ENCODE data around the gene KLF11. TPM values are rescaled to one million over a fixed set of nuclear protein-coding genes. Genes with fewer than 3 reads are reported as not detected.

The KLF11 gene
- total RNA-seq, 6 donors from 2014 or later, result 14.3 to 38.7 (median 23.4) TPM

- Histone ChIP-seq H3K36me3 (peaks cover 0 to 19% (median 0%) of the 10 kb centered on the region in 4 donors), H3K27ac (no peak overlapping the region), H3K4me1 (peaks cover 0 to 7% (median 0%) of the 10 kb centered on the region in 4 donors), H3K9me3 (no peaks in the 10 kb centered on the region), H3K4me3 (no peak overlapping the region), H3K27me3 (no peaks in the 10 kb centered on the region)
- ATAC-seq (ENCODE audit: low FRiP score in 2 of 2) (no peak), DNase-seq (peak; percentile 18 to 55)
- TF ChIP-seq POLR2AphosphoS5 (IDR thresholded peaks at IDR 0.05) (no peak), POLR2A (IDR thresholded peaks at IDR 0.05) (no peak), EP300 (IDR thresholded peaks at IDR 0.05) (no peak)
- TF ChIP-seq, protein P1, sequence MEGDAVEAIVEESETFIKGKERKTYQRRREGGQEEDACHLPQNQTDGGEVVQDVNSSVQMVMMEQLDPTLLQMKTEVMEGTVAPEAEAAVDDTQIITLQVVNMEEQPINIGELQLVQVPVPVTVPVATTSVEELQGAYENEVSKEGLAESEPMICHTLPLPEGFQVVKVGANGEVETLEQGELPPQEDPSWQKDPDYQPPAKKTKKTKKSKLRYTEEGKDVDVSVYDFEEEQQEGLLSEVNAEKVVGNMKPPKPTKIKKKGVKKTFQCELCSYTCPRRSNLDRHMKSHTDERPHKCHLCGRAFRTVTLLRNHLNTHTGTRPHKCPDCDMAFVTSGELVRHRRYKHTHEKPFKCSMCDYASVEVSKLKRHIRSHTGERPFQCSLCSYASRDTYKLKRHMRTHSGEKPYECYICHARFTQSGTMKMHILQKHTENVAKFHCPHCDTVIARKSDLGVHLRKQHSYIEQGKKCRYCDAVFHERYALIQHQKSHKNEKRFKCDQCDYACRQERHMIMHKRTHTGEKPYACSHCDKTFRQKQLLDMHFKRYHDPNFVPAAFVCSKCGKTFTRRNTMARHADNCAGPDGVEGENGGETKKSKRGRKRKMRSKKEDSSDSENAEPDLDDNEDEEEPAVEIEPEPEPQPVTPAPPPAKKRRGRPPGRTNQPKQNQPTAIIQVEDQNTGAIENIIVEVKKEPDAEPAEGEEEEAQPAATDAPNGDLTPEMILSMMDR (IDR thresholded peaks at IDR 0.05), result no peak
- 84 to 93% methylated on average over 20 of the region's 20 CpGs for whole genome bisulfite sequencing, 2 donors
Observed at GRCh38 chr2:9998916-9999654, 44.3 kb upstream of the KLF11 start.

GRCh38 chr2:9999693-10000092 is 43.7 kb upstream of the KLF11 start:
- H3K9me3 ChIP-seq, result no peaks in the 10 kb centered on the region
- DNase-seq, result no peak
- peaks cover 0 to 2% (median 0%) of the 10 kb centered on the region in 4 donors for H3K4me1 ChIP-seq
- H3K27me3 ChIP-seq, result no peaks in the 10 kb centered on the region
- peaks cover 0 to 19% (median 0%) of the 10 kb centered on the region in 4 donors for H3K36me3 ChIP-seq
- H3K27ac ChIP-seq, result no peak overlapping the region
- WGBS, 2 donors, result 77 to 92% methylated on average over 1 of the region's 1 CpG
- no peak for TF ChIP-seq EP300 (IDR thresholded peaks at IDR 0.05)
- TF ChIP-seq POLR2A (IDR thresholded peaks at IDR 0.05), result no peak
- TF ChIP-seq POLR2AphosphoS5 (IDR thresholded peaks at IDR 0.05), result no peak
- no peak for ATAC-seq (ENCODE audit: low FRiP score in 2 of 2)
- no peak overlapping the region for H3K4me3 ChIP-seq

- TF ChIP-seq POLR2A (IDR thresholded peaks at IDR 0.05) (no peak), POLR2AphosphoS5 (IDR thresholded peaks at IDR 0.05) (no peak)
- TF ChIP-seq, protein P1 (IDR thresholded peaks at IDR 0.05), result no peak
- WGBS, 2 donors, result 90 to 96% methylated on average over 4 to 8 of the region's 8 CpGs
Observed at GRCh38 chr2:10000541-10000940, 42.8 kb upstream of the KLF11 start.

DNA sequence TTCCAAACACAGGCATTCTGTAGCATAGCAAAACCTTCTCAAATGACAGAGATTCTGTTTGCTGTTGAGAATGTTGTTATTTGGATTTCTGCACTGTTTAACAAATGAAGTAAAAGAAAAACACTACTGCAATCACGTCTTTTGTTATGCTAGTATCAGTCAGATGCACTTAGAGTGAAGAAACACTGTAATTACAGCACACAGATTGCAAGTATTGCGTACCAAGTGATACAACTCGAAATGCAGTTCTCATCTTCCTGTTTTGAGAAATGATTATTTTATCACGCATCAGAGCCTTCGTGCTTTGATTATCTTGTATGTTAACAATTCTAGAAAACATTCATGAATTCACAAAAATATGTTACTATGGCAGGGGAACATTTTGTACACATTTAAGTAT is 41.8 kb upstream of the KLF11 start:
- H3K4me1 ChIP-seq, result peaks cover 0 to 5% (median 3%) of the 10 kb centered on the region in 4 donors
- no peaks in the 10 kb centered on the region for H3K9me3 ChIP-seq
- H3K36me3 ChIP-seq, result peaks cover 0 to 16% (median 0%) of the 10 kb centered on the region in 4 donors
- no peak overlapping the region for H3K4me3 ChIP-seq
- H3K27ac ChIP-seq, result no peak overlapping the region
- no peak for ATAC-seq (ENCODE audit: low FRiP score in 2 of 2)
- no peak for DNase-seq
- TF ChIP-seq POLR2A (IDR thresholded peaks at IDR 0.05) (no peak), EP300 (IDR thresholded peaks at IDR 0.05) (peak in 1 of 4 donors; percentile 43)
- 63 to 73% methylated on average over 5 of the region's 5 CpGs for WGBS, 2 donors
- no peaks in the 10 kb centered on the region for H3K27me3 ChIP-seq

More at GRCh38 chr2:10000541-10000940, 42.8 kb upstream of the KLF11 start:
- H3K4me1 ChIP-seq, result no peaks in the 10 kb centered on the region
- no peak for ATAC-seq (ENCODE audit: low FRiP score in 2 of 2)
- H3K4me3 ChIP-seq, result no peak overlapping the region
- H3K27ac ChIP-seq, result no peak overlapping the region
- H3K27me3 ChIP-seq, result no peaks in the 10 kb centered on the region
- DNase-seq, result peak in 1 of 2 donors; percentile 14
- no peaks in the 10 kb centered on the region for H3K9me3 ChIP-seq
- peaks cover 0 to 19% (median 0%) of the 10 kb centered on the region in 4 donors for H3K36me3 ChIP-seq

DNA sequence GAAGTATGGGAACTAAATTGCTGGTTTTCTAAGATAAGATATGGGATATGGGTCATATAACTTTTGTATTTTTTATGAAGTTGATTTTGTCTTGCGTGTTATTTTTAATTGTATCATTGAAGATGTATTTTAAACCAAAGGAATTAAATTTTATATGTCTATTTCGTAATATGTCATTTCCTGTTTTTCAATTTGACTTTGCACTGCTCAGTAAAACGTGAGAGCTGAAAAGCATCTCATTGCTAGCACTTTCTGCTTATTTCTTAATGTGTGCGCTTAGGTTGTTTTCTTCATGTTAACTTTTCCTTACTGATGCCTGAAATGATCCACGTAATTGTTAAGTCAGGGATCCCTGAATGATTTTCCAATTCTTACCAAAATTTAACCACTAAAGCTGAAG is 41.2 kb upstream of the KLF11 start:
- no peak overlapping the region for H3K27ac ChIP-seq
- ATAC-seq (ENCODE audit: low FRiP score in 2 of 2) (no peak), DNase-seq (no peak)
- no peaks in the 10 kb centered on the region for H3K27me3 ChIP-seq
- H3K4me1 ChIP-seq, result peaks cover 0 to 11% (median 7%) of the 10 kb centered on the region in 4 donors
- H3K36me3 ChIP-seq, result peaks cover 0 to 11% (median 0%) of the 10 kb centered on the region in 4 donors
- TF ChIP-seq POLR2AphosphoS5 (IDR thresholded peaks at IDR 0.05) (no peak), EP300 (IDR thresholded peaks at IDR 0.05) (no peak), POLR2A (IDR thresholded peaks at IDR 0.05) (no peak)
- TF ChIP-seq, protein P1 (IDR thresholded peaks at IDR 0.05), result no peak
- WGBS, 2 donors, result 65 to 81% methylated on average over 5 of the region's 5 CpGs
- H3K9me3 ChIP-seq, result no peaks in the 10 kb centered on the region
- no peak overlapping the region for H3K4me3 ChIP-seq

Data from upper lobe of left lung (tissue), 6 donors.